SHP77 treated with DMSO at 0.1 percent for 48 hours (cell line): ENCODE measurements around the gene RALGPS1.

Experiments
- DNase-seq: peaks from one replicate; lab custom pipeline; 2025; lab: John Stamatoyannopoulos, UW

The RALGPS1 gene

DNA sequence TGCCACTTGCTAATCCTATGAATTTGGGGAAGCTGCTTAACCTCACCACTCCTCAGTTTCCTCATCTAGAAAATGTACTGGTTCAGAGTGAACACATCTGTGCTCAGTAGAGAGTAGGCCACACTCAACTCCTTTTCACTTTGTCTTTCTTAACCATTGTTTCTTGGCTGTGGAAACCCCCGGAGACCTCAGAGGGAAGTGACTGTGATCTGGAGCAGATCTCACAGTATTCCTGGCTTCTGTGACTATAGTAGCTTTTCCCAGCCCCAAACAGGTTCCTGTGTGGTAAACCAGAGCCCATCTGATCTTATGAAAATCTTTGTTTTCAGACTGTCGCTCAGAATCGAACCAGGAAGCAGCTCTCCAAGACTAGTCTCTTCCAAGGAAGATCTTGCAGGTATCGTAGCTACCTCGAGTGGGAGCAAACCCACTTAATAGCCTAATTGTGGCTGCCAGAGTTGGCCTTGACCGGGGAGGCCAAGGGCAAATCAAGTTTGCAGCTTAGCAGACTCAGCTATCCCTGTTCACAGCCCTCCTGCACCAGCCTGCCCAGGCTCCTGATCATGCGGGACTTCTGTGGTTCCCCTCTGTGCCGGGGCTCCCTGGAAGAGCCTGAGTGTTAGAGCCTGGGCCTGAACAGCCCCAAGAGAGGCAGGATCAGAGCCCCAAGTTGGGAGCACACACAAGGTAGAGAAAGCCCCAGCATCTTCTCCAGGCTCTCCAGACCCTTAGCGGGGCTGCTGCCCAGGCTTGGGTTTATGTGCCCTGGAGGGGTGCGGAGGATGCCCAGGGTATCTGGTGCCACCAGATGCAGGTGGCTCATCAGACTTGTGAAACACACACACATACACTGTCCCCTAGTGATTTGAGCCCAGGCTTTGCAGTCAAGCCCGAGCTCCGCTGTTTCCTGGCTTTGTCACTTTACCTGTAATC, 260.1 kb downstream of the RALGPS1 start:
- DNase-seq = no peak

DNA sequence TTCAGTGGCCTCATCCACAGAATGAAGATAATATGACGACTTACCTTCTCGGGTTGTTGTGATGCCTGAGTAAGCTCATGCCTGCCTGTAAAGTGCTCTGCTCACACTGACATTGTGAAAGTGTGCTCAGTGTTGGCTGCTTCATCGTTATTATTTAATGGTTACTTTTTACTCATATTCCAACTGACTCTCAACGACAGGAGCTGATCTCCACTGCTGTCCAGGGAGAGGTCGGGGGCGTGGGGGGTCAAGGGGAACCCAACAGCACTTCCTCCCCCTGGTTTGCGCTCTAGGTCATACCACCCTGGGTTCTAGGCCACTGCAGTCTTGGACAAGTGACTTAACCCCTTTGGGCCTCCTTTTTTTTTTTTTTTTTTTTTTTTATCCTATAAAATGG, 260.7 kb downstream of the RALGPS1 start:
- DNase-seq = no peak

DNA sequence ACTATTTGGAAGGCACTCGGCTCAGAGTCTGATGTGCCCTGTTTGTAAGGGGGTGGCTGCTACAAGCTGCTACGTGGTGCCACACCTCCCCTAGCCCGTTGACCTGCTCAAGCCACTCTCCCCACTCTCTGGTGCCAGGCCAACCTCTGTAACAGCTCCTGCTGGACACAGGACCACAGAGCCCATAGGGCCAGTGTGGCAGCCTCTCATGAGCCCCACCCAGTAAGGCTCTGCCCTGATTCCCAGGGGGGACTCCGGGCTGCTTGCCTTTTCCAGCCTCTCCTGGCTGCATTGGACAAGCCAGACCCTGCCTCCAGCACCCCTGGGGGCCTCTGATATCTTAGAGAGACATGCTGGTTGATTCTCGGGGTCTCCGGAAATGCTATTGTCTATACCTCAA, 261.2 kb downstream of the RALGPS1 start:
- DNase-seq = no peak

DNA sequence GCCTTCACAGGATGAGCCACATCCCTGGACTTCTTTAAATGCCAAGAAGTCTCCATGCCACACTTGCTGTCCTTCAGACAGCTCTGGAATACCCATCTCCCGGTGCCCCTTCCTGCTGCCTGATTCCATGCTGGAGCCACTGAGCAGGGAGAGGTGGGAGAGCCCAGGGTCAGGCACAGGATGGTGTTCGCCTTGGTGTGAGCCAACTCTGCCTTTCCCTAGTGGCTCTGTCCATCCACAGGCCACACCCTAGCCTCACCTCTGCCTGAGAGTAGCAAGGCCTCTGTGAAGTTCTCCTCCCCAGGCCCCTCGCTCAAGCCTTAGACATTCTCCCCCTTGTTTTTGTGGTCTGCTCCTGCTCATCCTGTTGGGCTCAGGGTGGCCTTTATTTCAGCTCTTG, 262.0 kb downstream of the RALGPS1 start:
- DNase-seq = no peak

DNA sequence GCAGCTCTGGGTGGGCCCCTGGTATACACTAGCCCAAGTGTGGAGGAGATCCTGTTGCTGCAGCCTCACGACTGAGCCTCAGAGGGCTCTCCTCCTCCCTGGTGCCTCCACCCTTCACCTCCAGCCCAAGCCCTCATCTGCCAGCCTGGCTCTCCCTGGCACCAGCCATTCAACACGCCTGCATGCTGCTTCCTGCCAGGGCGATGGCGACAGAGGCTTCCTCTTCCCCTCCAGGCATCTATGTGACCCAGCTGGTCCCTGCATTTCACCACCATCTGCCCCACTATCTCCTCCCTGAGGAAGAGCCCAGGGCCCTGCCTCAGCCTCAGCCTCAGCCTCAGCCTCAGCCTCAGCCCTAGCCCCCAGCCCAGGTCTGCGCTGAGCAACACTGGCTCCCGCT, 262.6 kb downstream of the RALGPS1 start:
- DNase-seq = no peak

DNA sequence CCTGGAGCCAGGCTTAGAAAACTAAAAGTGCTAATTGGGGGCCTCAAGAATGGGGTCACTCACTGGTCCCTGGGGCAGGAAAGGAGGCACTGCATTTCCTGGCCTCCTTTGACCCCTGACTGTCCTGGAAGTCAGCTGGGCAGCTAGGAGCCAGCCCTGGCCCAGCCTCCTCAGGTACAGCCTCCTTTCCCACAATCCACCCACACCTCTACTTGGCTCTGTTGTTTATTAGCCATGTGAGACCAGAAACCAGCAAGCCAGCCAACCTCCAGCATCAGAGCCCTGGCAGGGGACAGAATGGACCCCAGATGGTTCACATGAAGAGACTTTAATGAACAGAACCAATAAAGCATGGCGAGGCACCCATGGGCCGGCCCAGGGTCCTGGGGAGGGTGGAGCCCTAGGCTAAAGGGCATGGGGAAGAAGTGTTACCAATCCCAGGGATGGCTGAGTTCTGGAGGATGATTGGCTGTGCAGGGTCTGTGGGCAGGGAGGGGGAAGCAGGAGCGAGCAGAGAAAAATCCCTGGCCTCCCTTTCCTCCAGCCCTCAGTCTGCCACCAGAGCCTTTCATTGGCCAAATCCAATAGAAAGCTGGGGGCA, 263.2 kb downstream of the RALGPS1 start:
- DNase-seq = no peak

DNA sequence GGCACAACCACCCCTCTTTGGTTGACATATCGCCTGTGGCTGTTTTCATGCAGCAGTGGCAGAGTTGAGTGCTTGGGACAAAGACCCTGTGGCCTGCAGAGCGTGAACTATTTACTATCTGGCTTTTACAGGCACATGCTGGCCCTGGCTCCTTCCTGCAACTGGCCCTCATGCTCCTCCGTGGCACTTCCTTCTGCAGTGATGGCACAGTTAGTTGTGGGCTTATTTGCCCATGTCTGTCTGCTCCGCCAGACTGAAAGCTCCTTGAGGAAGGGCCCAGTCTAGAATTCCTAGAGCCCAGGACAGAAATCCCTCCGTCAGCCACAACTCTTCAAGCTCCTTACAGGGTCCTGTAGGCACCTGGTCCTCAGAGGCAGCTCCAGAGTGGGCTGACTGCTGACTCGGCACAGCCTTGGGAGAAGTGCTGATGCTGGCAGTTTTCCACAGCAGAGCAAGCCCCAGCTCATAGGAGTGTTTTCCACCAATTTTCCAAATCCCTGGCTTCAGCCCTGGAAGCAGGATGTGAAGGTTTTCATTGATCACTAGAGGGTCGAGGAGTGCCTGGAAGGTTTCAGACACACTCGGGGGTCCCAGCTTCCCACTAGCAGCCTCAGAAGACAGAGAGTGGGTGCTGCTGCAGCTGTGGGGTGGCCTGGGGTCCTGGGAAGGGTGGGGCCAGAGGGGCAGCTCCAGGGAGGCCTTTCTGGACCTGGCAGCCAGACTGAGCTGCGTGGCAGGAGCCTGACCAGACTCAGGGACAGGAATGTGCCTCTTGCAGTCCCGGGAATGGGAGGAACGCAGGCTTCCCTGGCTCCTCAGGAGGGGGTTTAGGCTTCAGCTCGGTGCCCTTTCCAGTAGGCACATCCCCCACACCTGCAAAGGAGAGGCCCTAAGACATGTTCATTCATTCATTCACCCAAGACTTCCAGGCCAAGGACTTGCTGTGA, 264.4 kb downstream of the RALGPS1 start:
- no peak for DNase-seq

DNA sequence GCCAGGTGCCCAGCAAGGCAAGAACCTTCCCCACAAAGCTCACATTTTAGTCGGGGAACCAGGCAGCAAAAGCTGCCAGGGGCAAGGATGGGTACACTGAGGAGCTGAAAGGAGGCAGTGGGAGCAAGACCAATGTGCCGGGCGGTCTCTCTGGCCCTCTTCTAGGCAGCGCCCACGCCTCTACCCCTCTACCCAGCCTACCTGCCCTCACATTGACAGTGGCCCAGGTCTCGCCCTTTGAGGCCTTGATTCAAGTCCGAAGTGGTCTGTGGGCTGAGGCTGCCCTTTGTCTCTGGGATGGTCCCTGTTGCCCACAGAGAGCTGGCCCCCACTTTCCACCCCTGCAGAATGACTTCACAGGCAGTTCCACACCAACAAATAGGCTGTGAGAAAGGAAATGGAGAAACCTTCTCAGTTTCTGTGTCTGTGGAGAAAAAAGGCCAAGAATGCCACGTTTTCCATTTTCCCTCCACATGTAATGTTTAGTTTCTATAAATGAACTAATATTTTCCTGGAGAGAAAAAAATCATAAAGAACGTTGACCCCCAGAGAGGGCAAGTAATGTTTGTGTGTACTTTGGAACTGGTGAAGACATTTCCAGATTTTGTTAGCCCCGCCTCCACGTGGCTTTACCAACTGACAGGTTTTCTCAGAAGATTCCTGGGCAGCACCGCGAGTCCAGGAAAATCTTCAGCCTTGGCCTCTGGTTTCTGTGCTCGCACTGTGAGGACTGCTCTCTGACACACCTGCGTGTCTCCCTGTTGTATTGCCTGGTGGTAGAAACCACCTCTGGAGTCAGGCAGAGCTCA, 265.3 kb downstream of the RALGPS1 start:
- DNase-seq = no peak

DNA sequence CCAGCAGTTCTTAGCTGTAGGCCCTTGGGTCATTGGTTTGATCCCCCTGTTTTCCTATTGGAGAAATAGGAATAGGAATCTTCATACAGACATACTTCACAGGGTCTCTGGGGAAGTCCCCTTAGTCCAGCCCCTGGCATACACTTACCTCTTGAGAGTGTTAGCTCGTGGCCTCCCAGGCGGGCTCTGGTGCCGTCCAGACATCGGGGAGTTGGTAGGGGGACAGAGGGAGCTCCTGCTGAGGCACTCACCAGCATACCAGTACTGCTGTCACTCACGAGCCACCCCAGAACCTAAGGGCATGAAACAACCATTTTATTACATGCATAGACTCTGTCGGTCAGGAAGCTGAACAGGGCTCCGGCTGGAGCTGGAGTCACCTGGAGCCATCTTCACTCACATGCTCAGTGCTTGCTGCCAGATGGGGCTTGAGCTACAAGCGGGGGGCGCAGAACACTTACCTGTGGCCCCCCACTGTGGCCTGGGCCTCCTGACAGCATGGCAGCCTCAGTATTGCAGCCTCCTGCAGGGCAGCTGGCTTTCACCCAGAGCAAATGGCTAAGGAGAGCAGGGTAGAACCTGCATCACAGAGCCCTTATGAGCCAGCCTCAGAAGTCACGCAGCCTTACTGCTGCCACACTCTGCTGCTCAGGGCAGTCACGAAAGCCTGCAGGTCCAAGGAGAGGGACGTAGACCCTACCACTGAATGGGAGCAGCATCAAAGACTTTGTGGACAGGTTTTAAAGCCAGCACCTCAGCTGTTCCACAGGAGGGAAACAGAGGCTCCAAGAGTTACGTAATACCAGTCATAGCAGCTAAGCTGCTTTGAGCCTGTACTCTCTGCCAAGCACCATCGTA, 266.1 kb downstream of the RALGPS1 start:
- DNase-seq = no peak

DNA sequence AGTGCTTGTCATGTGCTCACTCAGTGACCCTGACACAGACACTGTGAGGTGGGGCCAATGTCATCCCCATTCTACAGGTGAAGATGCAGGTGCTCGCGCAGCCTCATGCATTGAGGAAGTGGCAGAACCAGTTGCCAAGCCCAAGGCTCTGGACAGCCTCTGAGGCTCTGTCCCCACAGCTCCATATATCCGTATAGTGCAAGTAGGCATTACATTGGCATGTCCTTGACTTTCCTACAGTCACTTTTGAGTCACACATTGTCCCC, 266.7 kb downstream of the RALGPS1 start:
- DNase-seq = no peak

DNA sequence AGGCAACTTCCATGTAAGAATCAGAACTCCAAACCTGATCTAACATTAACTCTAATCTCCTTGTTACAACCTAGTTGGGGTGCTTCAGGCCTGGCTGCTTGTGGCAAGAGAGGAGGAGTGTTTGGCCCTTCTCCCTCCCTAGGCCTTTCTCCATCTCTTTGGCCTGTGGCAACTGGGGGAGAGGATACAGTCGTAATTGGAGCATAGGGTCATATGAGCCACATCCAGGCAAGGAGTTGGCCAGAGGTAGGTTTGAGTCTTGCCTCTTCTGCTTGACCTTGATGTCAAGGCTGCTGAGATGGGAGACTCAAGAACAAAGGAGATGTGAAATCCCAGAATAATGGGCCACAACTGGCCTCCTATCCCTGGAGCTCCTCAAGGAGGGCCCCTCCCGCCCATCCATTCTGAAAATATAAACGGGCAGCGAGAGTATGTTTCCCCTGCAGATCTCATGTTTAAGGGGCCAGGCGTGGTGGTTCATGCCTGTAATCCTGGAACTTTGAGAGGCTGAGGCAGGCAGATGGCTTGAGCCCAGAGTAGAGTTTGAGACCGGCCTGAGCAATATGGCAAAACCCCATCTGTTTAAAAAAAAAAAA, 267.1 kb downstream of the RALGPS1 start:
- DNase-seq = no peak

DNA sequence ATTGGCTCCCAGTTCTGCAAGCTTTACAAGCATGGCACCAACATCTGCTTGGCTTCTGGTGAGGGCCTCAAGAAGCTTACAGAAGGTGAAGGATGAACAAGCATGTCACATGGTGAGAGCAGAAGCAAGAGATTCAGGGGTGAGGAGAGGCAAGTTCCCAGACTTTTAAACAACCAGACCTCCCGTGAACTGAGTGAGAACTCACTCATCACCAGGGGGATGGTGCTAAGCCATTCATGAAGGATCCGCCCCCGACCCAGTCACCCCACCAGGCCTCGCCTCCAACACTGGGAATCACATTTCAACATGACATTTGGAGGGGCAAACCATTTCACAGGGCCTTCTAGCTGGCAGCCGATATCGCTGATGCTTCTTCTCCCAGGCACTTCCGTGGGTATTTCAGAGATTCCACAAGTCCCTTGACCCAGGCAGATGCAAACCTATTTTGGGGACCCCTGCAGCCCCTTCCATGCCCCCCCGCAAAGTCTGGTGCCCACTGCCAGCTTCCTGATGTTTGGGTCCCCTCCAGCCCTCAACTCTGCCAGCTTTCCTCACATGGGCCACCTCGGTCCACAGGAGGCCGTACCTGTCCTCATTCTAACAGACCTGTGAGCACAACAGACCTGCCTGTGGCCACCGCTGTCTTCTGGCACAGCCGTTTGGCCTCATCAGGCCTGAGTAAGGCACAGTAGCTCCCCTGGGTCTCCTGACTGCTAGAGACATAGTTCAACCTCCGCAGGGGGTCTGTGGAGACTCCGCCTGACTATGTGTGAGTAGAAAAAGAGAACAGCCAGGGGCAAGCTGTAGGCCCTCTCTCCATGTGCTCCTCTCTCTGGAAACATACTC, 268.5 kb downstream of the RALGPS1 start:
- no peak for DNase-seq

DNA sequence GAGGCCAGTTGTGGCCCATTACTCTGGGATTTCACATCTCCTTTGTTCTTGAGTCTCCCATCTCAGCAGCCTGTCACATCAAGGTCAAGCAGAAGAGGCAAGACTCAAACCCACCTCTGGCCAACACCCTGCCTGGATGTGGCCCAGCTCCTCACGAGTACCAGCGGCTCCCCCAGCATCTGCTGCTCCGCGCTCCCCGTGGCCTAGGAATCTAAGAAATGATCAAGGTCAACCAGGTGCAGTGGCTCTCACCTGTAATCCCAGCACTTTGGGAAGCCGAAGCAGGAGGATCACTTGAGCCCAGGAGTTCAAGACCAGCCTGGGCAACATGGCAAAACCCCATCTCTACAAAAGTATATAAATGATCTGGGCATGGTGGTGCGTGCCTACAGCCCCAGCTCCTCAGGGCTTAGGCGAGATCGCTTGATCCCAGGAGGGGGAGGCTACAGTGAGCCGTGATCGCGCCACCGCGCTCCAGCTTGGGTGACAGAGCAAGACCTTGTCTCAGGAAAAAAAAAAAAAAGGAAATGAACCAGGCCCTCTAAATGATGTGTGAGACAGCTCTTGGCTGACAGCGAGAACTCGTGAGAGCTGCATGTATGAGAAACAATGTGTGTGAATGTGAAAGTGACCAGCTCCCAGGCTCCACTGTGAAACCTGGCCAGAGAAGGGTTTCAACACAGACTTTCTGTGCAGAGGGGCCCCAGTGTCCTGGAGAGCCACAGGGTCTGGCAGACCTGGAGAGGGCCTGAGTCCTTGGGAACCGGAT, 269.4 kb downstream of the RALGPS1 start:
- DNase-seq = no peak

DNA sequence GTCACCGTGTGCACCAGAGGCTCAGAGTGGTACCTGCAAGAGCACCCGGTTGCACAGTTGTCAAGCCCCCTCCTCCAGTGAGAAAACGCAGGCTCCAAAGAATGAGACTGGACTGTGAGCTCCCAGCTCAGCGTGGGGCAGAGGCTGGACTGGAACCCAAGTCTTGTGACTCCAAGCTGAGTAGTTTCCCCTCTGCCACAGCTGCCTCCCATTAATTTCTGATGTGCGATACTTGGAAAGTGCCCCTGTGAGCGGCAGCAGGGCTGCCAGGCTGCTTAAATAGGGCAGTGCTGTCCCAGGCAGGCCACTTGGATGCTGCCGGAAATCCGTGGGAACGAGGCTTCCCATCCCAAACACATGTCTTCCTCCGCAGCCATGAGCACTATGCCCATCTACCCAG, 270.1 kb downstream of the RALGPS1 start:
- DNase-seq = no peak

DNA sequence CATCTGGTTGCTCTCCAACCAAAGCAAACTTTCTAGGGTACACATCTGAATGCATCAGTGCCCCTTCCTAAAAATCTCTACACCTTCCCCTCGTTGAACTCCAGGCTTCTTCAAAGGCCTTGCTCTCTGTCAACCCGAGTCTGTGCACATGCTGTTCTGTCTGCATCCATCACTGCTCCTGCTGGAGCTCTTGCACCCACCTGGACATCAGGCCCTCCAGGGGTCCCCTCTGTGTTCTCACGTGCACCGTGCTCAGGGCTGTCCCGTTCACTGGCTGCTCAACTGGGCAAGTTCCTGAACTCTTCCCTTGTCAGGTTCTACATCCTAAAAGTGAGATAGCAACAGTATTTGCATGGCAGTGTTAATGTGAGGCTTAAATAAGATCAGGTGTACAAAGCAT, 270.6 kb downstream of the RALGPS1 start:
- no peak for DNase-seq

DNA sequence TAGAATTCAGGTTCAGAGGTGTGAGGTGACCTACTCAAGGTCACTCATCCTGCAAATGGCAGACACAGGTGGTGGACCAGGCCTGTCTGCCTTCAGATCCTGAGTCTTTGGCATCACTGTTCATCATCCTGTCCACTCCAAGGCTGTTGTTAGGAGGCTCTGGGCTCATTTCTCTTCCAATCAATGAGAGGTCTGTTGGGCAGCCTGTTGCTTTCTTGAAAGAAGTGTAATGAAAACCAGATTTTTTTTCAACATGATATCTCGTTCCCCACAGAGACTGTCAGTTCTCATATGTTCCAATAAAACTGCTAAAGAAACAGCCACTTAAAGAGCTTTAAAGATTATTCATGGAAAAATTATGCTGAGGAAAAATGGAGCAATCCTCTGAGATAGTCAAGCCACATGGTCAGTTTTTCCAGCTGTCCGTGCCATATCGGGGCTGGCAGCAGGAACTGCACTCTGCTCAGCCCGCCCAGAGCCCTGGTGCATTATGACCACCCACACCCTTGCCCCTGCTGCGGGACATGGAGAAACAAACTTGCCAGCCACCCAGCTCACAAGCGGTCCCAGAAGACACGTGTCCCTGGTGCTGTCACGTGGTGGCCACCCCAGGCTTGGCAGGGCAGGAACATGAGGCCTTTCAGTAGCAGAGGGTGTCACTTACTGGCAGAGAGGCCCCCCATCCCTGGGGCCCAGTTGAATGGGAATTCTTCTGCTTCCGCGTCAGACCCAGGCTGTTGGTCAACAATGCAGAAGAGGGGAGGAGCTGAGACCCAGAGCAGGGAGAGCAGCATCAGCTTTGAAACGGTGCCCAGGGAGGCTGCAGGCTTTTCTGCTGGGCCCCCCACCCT, 271.6 kb downstream of the RALGPS1 start:
- no peak for DNase-seq

DNA sequence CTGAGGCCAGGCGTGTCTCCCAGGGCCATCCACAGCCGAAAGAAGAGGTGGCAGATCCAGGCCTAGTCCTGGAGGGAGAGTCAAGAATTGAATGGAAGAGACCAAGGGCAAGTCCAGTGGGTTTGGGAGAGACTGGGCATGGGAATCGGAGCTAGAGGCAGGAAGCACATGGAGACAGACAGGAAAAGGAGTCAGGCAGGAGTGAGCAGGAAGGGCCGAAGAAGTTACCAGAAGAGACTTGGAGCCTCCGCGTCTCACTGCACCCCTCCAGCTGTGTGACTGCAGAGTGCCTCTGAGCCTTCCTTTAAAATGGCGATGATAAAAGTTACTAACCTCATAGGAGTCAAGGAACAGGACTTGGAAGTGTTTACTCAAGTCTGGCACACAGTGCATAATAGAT, 272.2 kb downstream of the RALGPS1 start:
- DNase-seq = no peak
